DMS 273 (cell line): ENCODE measurements around the gene LAMC3.

Experiments used
- DNase-seq: peaks from one replicate; lab custom pipeline; 2025; ENCODE audit not compliant: unreplicated experiment; lab: John Stamatoyannopoulos, UW

Gene LAMC3

GRCh38 chr9:131042666-131043065, 33.7 kb downstream of the LAMC3 start:
- no peak for DNase-seq

GRCh38 chr9:131043087-131043486, 34.1 kb downstream of the LAMC3 start:
- DNase-seq = no peak

GRCh38 chr9:131043646-131044045, 34.7 kb downstream of the LAMC3 start:
- DNase-seq = no peak

GRCh38 chr9:131045300-131046092, 36.5 kb downstream of the LAMC3 start:
- DNase-seq = no peak

- DNase-seq = no peak
Measured at GRCh38 chr9:131046093-131046380, 37.1 kb downstream of the LAMC3 start.

- DNase-seq = peak; percentile 89
Measured at GRCh38 chr9:131046581-131047202, 37.7 kb downstream of the LAMC3 start.

GRCh38 chr9:131048332-131048731, 39.4 kb downstream of the LAMC3 start:
- no peak for DNase-seq

- DNase-seq = no peak
Measured at GRCh38 chr9:131048820-131049219, 39.8 kb downstream of the LAMC3 start.

- no peak for DNase-seq
Measured at GRCh38 chr9:131049829-131050715, 41.1 kb downstream of the LAMC3 start.

- no peak for DNase-seq
Measured at GRCh38 chr9:131050831-131051230, 41.9 kb downstream of the LAMC3 start.

GRCh38 chr9:131051592-131052517, 42.9 kb downstream of the LAMC3 start:
- no peak for DNase-seq

GRCh38 chr9:131053896-131054295, 44.9 kb downstream of the LAMC3 start:
- no peak for DNase-seq

- DNase-seq = peak; percentile 74
Measured at GRCh38 chr9:131056781-131057506, 48.0 kb downstream of the LAMC3 start.

GRCh38 chr9:131060900-131061630, 52.1 kb downstream of the LAMC3 start:
- no peak for DNase-seq

- peak; percentile 24 for DNase-seq
Measured at GRCh38 chr9:131062969-131063368, 54.0 kb downstream of the LAMC3 start.

- DNase-seq = no peak
Measured at GRCh38 chr9:131065599-131065998, 56.6 kb downstream of the LAMC3 start.

GRCh38 chr9:131067625-131068024, 58.7 kb downstream of the LAMC3 start:
- DNase-seq = no peak

GRCh38 chr9:131068076-131068816, 59.3 kb downstream of the LAMC3 start:
- DNase-seq = no peak

- no peak for DNase-seq
Measured at GRCh38 chr9:131069699-131070098, 60.7 kb downstream of the LAMC3 start.
